Stomach smooth muscle (tissue), 2 donors: ENCODE measurements around the gene ZNF581.

Source experiments
- H3K27ac ChIP-seq: one replicate; pipeline ENCODE4 v1.7.0; 2013; ENCODE audit warnings: mild to moderate bottlenecking, low read length, inconsistent platforms
- H3K27me3 ChIP-seq, 2 donors: one replicate each; pipeline ENCODE4 v1.7.0; 2013; ENCODE audit warnings: low read length in 2 of 2; ENCODE audit not compliant: insufficient read depth in 2 of 2, control insufficient read depth in 1 of 2
- H3K36me3 ChIP-seq, 2 donors: one replicate each; pipeline ENCODE4 v1.7.0; 2013; ENCODE audit warnings: low read length in 2 of 2; ENCODE audit not compliant: control insufficient read depth in 2 of 2, insufficient read depth in 2 of 2
- H3K4me1 ChIP-seq: one replicate; pipeline ENCODE4 v1.7.0; 2013; ENCODE audit warnings: low read length; ENCODE audit not compliant: control insufficient read depth, insufficient read depth
- H3K4me3 ChIP-seq, 2 donors: one replicate each; pipeline ENCODE4 v1.7.0; 2013; ENCODE audit warnings: low read length in 2 of 2
- H3K9ac ChIP-seq, 2 donors: one replicate each; pipeline ENCODE4 v1.7.0; 2013; ENCODE audit warnings: low read length in 2 of 2, mild to moderate bottlenecking in 1 of 2
- H3K9me3 ChIP-seq, 2 donors: one replicate each; pipeline ENCODE4 v1.7.0; 2013; ENCODE audit warnings: low read length in 2 of 2; ENCODE audit not compliant: control insufficient read depth in 2 of 2
- donor health status: healthy.
- donor health status: Pancreatic carcinoma.

The ZNF581 gene

GRCh38 chr19:55602104-55603001 is 41.1 kb upstream of the ZNF581 start:
- H3K36me3 ChIP-seq: no peaks in the 10 kb centered on the region
- H3K9me3 ChIP-seq: no peaks in the 10 kb centered on the region
- no peak overlapping the region for H3K4me3 ChIP-seq
- H3K9ac ChIP-seq: no peak overlapping the region
- no peaks in the 10 kb centered on the region for H3K27me3 ChIP-seq
- H3K27ac ChIP-seq: no peak overlapping the region
- peaks cover 36% of the 10 kb centered on the region for H3K4me1 ChIP-seq

GRCh38 chr19:55603115-55603514 is 40.3 kb upstream of the ZNF581 start:
- peaks cover 41% of the 10 kb centered on the region for H3K4me1 ChIP-seq
- no peaks in the 10 kb centered on the region for H3K9me3 ChIP-seq
- H3K27me3 ChIP-seq: no peaks in the 10 kb centered on the region
- H3K36me3 ChIP-seq: no peaks in the 10 kb centered on the region
- H3K4me3 ChIP-seq: no peak overlapping the region
- no peak overlapping the region for H3K9ac ChIP-seq
- no peak overlapping the region for H3K27ac ChIP-seq

- no peak overlapping the region for H3K27ac ChIP-seq
- no peak overlapping the region for H3K9ac ChIP-seq
- no peaks in the 10 kb centered on the region for H3K27me3 ChIP-seq
- H3K4me1 ChIP-seq: peaks cover 41% of the 10 kb centered on the region
- H3K4me3 ChIP-seq: no peak overlapping the region
- H3K36me3 ChIP-seq: no peaks in the 10 kb centered on the region
- H3K9me3 ChIP-seq: no peaks in the 10 kb centered on the region
Observed at GRCh38 chr19:55603581-55604292, 39.7 kb upstream of the ZNF581 start.

- Histone ChIP-seq H3K27ac (peak overlapping the region; percentile 87), H3K9me3 (no peaks in the 10 kb centered on the region), H3K9ac (peak overlapping the region in 1 of 2 donors; percentile 90), H3K4me3 (peak overlapping the region; percentile 88 to 93), H3K36me3 (peaks cover 3 to 9% of the 10 kb centered on the region in 2 donors), H3K4me1 (peaks cover 41% of the 10 kb centered on the region), H3K27me3 (no peaks in the 10 kb centered on the region)
Observed at GRCh38 chr19:55605207-55605636, 38.2 kb upstream of the ZNF581 start.

- peaks cover 5 to 9% of the 10 kb centered on the region in 2 donors for H3K36me3 ChIP-seq
- H3K9me3 ChIP-seq: no peaks in the 10 kb centered on the region
- H3K4me3 ChIP-seq: peak within 1 kb of the TSS; percentile 88 to 93
- peak within 1 kb of the TSS; percentile 87 for H3K27ac ChIP-seq
- H3K4me1 ChIP-seq: peaks cover 40% of the 10 kb centered on the region
- H3K9ac ChIP-seq: peak within 1 kb of the TSS; percentile 88 to 90
- no peaks in the 10 kb centered on the region for H3K27me3 ChIP-seq
Observed at GRCh38 chr19:55605637-55606470, 37.6 kb upstream of the ZNF581 start, which contains the start of gene ZNF865. Gene ZNF865 (plus strand): TSS chr19:55605647. CDS start chr19:55613619, 7,972 bp downstream.

GRCh38 chr19:55606471-55606787 is 37.0 kb upstream of the ZNF581 start:
- Histone ChIP-seq H3K4me1 (peaks cover 38% of the 10 kb centered on the region), H3K4me3 (peak overlapping the region; percentile 88 to 93), H3K27ac (peak overlapping the region; percentile 87), H3K9me3 (no peaks in the 10 kb centered on the region), H3K9ac (peak overlapping the region; percentile 88 to 90), H3K27me3 (no peaks in the 10 kb centered on the region), H3K36me3 (peaks cover 5 to 9% of the 10 kb centered on the region in 2 donors)

GRCh38 chr19:55606817-55607216 is 36.6 kb upstream of the ZNF581 start:
- H3K27me3 ChIP-seq: no peaks in the 10 kb centered on the region
- peaks cover 40% of the 10 kb centered on the region for H3K4me1 ChIP-seq
- peak overlapping the region; percentile 88 to 90 for H3K9ac ChIP-seq
- H3K27ac ChIP-seq: peak overlapping the region; percentile 87
- H3K9me3 ChIP-seq: no peaks in the 10 kb centered on the region
- H3K4me3 ChIP-seq: peak overlapping the region; percentile 88 to 93
- peaks cover 5 to 9% of the 10 kb centered on the region in 2 donors for H3K36me3 ChIP-seq

- no peak overlapping the region for H3K4me3 ChIP-seq
- H3K36me3 ChIP-seq: peaks cover 7 to 9% of the 10 kb centered on the region in 2 donors
- no peaks in the 10 kb centered on the region for H3K9me3 ChIP-seq
- H3K27me3 ChIP-seq: no peaks in the 10 kb centered on the region
- no peak overlapping the region for H3K9ac ChIP-seq
- H3K27ac ChIP-seq: no peak overlapping the region
- peaks cover 40% of the 10 kb centered on the region for H3K4me1 ChIP-seq
Observed at GRCh38 chr19:55609326-55609725, 34.1 kb upstream of the ZNF581 start.

GRCh38 chr19:55611300-55611982 is 32.0 kb upstream of the ZNF581 start:
- Histone ChIP-seq H3K4me3 (no peak overlapping the region), H3K4me1 (peaks cover 25% of the 10 kb centered on the region)

More at GRCh38 chr19:55611300-55611982, 32.0 kb upstream of the ZNF581 start:
- Histone ChIP-seq H3K36me3 (peaks cover 14 to 17% of the 10 kb centered on the region in 2 donors), H3K27ac (no peak overlapping the region), H3K9me3 (no peaks in the 10 kb centered on the region), H3K27me3 (no peaks in the 10 kb centered on the region), H3K9ac (no peak overlapping the region)
